ENCODE results near the gene PACS1.

DNA sequence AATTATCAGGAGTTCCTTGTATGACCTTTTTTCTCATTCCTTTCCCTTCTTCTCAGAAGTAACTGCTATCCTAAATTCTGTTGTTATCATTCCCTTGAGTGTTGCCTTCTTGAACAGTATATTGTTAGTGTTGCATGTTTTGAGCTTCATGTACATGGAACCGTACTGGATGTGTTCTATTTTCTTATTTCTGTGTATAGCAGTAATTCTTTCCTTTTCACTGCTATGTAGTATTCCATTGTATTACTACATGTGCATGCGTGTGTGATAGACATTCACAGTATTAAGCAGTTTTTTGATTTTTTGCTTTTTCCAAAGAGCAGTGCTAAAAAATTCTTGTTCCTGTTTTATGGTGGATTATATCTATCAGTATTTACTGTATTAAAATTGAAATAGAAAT is 108.1 kb downstream of the PACS1 start:
- TF ChIP-seq SIN3A (IDR thresholded peaks at IDR 0.05; ENCODE audit: borderline replicate concordance, insufficient read depth, low read length): no peak
- TF ChIP-seq, protein P1, sequence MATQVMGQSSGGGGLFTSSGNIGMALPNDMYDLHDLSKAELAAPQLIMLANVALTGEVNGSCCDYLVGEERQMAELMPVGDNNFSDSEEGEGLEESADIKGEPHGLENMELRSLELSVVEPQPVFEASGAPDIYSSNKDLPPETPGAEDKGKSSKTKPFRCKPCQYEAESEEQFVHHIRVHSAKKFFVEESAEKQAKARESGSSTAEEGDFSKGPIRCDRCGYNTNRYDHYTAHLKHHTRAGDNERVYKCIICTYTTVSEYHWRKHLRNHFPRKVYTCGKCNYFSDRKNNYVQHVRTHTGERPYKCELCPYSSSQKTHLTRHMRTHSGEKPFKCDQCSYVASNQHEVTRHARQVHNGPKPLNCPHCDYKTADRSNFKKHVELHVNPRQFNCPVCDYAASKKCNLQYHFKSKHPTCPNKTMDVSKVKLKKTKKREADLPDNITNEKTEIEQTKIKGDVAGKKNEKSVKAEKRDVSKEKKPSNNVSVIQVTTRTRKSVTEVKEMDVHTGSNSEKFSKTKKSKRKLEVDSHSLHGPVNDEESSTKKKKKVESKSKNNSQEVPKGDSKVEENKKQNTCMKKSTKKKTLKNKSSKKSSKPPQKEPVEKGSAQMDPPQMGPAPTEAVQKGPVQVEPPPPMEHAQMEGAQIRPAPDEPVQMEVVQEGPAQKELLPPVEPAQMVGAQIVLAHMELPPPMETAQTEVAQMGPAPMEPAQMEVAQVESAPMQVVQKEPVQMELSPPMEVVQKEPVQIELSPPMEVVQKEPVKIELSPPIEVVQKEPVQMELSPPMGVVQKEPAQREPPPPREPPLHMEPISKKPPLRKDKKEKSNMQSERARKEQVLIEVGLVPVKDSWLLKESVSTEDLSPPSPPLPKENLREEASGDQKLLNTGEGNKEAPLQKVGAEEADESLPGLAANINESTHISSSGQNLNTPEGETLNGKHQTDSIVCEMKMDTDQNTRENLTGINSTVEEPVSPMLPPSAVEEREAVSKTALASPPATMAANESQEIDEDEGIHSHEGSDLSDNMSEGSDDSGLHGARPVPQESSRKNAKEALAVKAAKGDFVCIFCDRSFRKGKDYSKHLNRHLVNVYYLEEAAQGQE (IDR thresholded peaks at IDR 0.05; ENCODE audit: insufficient read depth in 1 of 2, low read depth in 2 of 2, low read length in 2 of 2): no peak

Measured in PFSK-1 (cell line).